Epithelial cell of proximal tubule (primary cell): ENCODE data around the gene MTCL1. TPM values are rescaled to one million over a fixed set of nuclear protein-coding genes. Genes with fewer than 3 reads are reported as not detected.

Source experiments
- DNase-seq: peaks from one replicate; pipeline ENCODE4 v3.0.0-alpha.2; 2011; ENCODE audit warnings: low read depth
- H3K4me3 ChIP-seq: 2 replicates; pipeline ENCODE4 v1.5.1; 2011; ENCODE audit warnings: low read depth, mild to moderate bottlenecking, low read length
- CTCF ChIP-seq: conservative IDR thresholded peaks from 2 replicates; pipeline ENCODE4 v1.5.1; 2012; ENCODE audit warnings: low read depth, mild to moderate bottlenecking, low read length
- total RNA-seq: library from RNA; depleted of rRNA; stranded (reverse); fragments of >200 nt; gene quantifications from 2 replicates; pipeline ENCODE4 v1.2.3, GENCODE V29; 2015

Gene MTCL1
- total RNA-seq, 1 donor from 2014 or later = 60.1 TPM

- no peak for DNase-seq
- no peak overlapping the region for H3K4me3 ChIP-seq
- no peak for TF ChIP-seq CTCF
Observed at GRCh38 chr18:8870528-8870927, 165.2 kb downstream of the MTCL1 start.

- H3K4me3 ChIP-seq = no peak overlapping the region
- no peak for DNase-seq
- TF ChIP-seq CTCF = no peak
Observed at GRCh38 chr18:8871489-8871888, 166.1 kb downstream of the MTCL1 start.

GRCh38 chr18:8874872-8875271, 169.5 kb downstream of the MTCL1 start:
- H3K4me3 ChIP-seq = no peak overlapping the region
- DNase-seq = no peak
- TF ChIP-seq CTCF = no peak

- H3K4me3 ChIP-seq = no peak overlapping the region
- no peak for DNase-seq
- TF ChIP-seq CTCF = no peak
Observed at GRCh38 chr18:8876887-8877286, 171.5 kb downstream of the MTCL1 start.

GRCh38 chr18:8881103-8881502, 175.7 kb downstream of the MTCL1 start:
- DNase-seq = no peak
- no peak for TF ChIP-seq CTCF
- no peak overlapping the region for H3K4me3 ChIP-seq

Other genes starting within 250 kb of the MTCL1 start
- 42.1 and 44.3 TPM in 2 replicates for gene RAB12, start 96.1 kb upstream of the MTCL1 start, total RNA-seq